A172 (cell line): ENCODE results near the gene TIMM23. TPM values are rescaled to one million over a fixed set of nuclear protein-coding genes. Genes with fewer than 3 reads are reported as not detected.

Experiments
- DNase-seq: peaks from one replicate; pipeline ENCODE4 v3.0.0-alpha.2; 2015; ENCODE audit warnings: low spot score
- total RNA-seq: library from RNA; depleted of rRNA; stranded (reverse); fragments of >200 nt; shearing (Covaris generic); gene quantifications from 2 replicates; pipeline ENCODE4 v1.2.3, GENCODE V29; 2014; rRNA removed

The TIMM23 gene
- total RNA-seq, 1 experiment from 2014 or later = 271 TPM

DNA sequence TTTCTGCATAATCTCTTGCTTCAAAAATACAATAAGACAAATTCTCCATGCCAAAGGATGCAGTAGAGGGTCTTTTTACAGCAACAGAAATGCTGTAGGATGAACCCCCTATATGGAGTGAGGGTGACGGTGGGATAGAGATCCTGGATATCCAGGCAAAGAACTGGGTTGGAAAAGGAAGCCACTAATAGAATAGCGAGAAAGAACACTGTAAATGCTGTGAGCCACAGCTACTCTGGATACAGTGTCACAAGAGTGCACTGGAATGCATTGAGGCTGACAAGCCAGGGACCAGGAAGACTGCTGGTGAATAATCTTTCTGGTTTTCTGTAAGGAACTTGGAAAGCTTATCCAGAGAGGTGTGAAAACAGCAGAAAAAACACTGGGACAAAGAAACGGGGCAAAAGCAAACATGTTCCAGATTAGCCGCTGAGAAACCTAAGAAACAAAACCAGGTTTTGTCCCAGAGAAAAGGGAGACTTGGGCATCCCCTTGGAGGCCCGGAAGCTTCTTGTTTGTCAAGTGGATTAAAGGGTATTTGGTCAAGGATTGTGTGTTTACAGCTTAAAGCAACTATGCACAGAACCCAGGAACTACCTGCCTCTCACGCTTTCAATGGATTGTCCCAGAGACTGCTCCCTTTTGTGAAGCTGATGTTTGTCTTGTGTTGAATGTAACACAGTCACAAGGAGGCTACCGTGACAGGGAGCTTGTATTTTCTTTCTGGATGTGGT, 79.9 kb downstream of the TIMM23 start:
- DNase-seq = no peak

DNA sequence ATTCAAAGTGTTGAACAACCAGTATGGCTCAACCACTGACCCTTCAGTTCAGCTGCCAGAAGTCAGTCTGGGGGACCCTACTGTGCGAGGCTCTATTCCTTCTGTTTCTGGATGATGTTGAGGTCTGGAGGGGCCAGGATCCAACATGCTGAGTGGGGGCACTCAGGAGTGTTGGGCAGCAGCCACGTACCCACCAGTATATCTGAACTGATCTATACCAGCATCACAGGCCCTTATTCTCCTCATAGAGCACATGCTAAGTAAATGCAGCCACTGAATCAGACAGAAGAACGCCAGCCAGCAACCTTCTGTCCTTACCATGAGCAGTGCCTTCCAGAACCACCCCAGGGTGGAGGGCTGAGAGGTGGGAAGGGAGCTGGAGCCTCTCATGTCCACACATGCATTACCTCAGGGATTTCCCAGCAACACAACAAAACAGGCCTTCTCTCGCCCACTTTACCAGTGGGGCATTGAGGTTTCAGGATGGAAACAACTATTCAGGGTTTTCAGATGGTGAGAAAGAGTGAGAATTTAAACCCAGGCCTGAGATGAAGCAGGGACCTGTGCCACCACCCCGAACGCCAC, 80.6 kb downstream of the TIMM23 start:
- no peak for DNase-seq

Other genes with a start within 250 kb of the TIMM23 start
- gene WASHC2C, start 245.2 kb upstream of the TIMM23 start, total RNA-seq = 38.8 and 41.3 TPM in 2 replicates
- gene AGAP4, start 125.0 kb upstream of the TIMM23 start, total RNA-seq = 3.2 and 10.5 TPM in 2 replicates
- 177 and 182 TPM in 2 replicates for gene NCOA4, start 58.1 kb downstream of the TIMM23 start, total RNA-seq
- gene MSMB, start 73.8 kb downstream of the TIMM23 start, total RNA-seq = not detected in 2 replicates